Body of pancreas (tissue), 4 donors: ENCODE measurements around the gene TMEM8B.

Experiments used
- POLR2A ChIP-seq, 3 donors: fragments of 450-650 bp; IDR thresholded peaks; one replicate each; pipeline ENCODE4 v1.6.1; 2016; ENCODE audit warnings: antibody characterized with exemption in 3 of 3, mild to moderate bottlenecking in 2 of 3
- TF ChIP-seq, protein P1 (sequence below), 7 experiments: fragments of 450-650 bp in 4 of 7; fragments of 200-600 bp in 3 of 7; sonication (generic) in 3 of 7; IDR thresholded peaks; one replicate each; pipeline ENCODE4 v1.5.1; 2016 to 2019; ENCODE audit warnings: antibody characterized with exemption in 7 of 7

- TF ChIP-seq, protein P1, sequence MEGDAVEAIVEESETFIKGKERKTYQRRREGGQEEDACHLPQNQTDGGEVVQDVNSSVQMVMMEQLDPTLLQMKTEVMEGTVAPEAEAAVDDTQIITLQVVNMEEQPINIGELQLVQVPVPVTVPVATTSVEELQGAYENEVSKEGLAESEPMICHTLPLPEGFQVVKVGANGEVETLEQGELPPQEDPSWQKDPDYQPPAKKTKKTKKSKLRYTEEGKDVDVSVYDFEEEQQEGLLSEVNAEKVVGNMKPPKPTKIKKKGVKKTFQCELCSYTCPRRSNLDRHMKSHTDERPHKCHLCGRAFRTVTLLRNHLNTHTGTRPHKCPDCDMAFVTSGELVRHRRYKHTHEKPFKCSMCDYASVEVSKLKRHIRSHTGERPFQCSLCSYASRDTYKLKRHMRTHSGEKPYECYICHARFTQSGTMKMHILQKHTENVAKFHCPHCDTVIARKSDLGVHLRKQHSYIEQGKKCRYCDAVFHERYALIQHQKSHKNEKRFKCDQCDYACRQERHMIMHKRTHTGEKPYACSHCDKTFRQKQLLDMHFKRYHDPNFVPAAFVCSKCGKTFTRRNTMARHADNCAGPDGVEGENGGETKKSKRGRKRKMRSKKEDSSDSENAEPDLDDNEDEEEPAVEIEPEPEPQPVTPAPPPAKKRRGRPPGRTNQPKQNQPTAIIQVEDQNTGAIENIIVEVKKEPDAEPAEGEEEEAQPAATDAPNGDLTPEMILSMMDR (IDR thresholded peaks at IDR 0.05) = peak in 2 of 7 experiments; percentile 5 to 20
- TF ChIP-seq POLR2A (IDR thresholded peaks at IDR 0.05) = no peak
Measured at GRCh38 chr9:35813434-35814105, 15.5 kb upstream of the TMEM8B start.
